ENCODE measurements around the gene UPK1B. TPM values are rescaled to one million over a fixed set of nuclear protein-coding genes. Genes with fewer than 3 reads are reported as not detected.
A peak's percentile ranks its signal among the peaks of the same experiment; 100 is the strongest.
"Not testable (repeated sequence)": the region's sequence is repeated elsewhere in the genome, so short reads cannot be mapped to it uniquely, and the experiment has no call there.

UPK1B gene
- under 0.01 TPM in 1 of 2 replicates, not detected in the other for total RNA-seq

- DNase-seq (ENCODE audit: low read depth in 2 of 2): no peak
These were observed at the start of gene UPK1B for GRCh38 chr3:119173325-119173724. TSS of gene UPK1B (plus strand) at chr3:119173598. CDS start at chr3:119186742, 13,144 bp downstream.

- no peak for DNase-seq (ENCODE audit: low read depth in 2 of 2)
These were observed 48.1 kb upstream of the UPK1B start for GRCh38 chr3:119125342-119125741.

GRCh38 chr3:119125742-119126504 lies 47.5 kb upstream of the UPK1B start:
- no peak for DNase-seq (ENCODE audit: low read depth in 2 of 2)

- DNase-seq (ENCODE audit: low read depth in 2 of 2): not testable (repeated sequence)
These were observed 43.1 kb upstream of the UPK1B start for GRCh38 chr3:119130291-119130690.

- DNase-seq (ENCODE audit: low read depth in 2 of 2): not testable (repeated sequence)
These were observed 41.1 kb upstream of the UPK1B start for GRCh38 chr3:119132291-119132690.

GRCh38 chr3:119139360-119139759 lies 34.0 kb upstream of the UPK1B start:
- not testable (repeated sequence) for DNase-seq (ENCODE audit: low read depth in 2 of 2)

GRCh38 chr3:119140466-119140865 lies 32.9 kb upstream of the UPK1B start:
- DNase-seq (ENCODE audit: low read depth in 2 of 2): no peak

- DNase-seq (ENCODE audit: low read depth in 2 of 2): no peak
These were observed 28.3 kb upstream of the UPK1B start for GRCh38 chr3:119145128-119145499.

GRCh38 chr3:119145500-119146167 lies 27.8 kb upstream of the UPK1B start, which contains the start of gene TEX55:
TSS of gene TEX55 (plus strand) at chr3:119146165. CDS start at chr3:119146190, 25 bp downstream.
- peak; percentile 33 to 41 for DNase-seq (ENCODE audit: low read depth in 2 of 2)

GRCh38 chr3:119146578-119147375 lies 26.6 kb upstream of the UPK1B start:
- no peak for DNase-seq (ENCODE audit: low read depth in 2 of 2)

GRCh38 chr3:119147494-119147893 lies 25.9 kb upstream of the UPK1B start:
- no peak for DNase-seq (ENCODE audit: low read depth in 2 of 2)

GRCh38 chr3:119148493-119149180 lies 24.8 kb upstream of the UPK1B start:
- no peak for DNase-seq (ENCODE audit: low read depth in 2 of 2)

GRCh38 chr3:119149484-119149883 lies 23.9 kb upstream of the UPK1B start:
- peak in 1 of 2 donors; percentile 42 for DNase-seq (ENCODE audit: low read depth in 2 of 2)

- DNase-seq (ENCODE audit: low read depth in 2 of 2): no peak
These were observed 16.5 kb upstream of the UPK1B start for GRCh38 chr3:119156868-119157267.

- DNase-seq (ENCODE audit: low read depth in 2 of 2): no peak
These were observed 15.4 kb upstream of the UPK1B start for GRCh38 chr3:119157971-119158370.

- no peak for DNase-seq (ENCODE audit: low read depth in 2 of 2)
These were observed 13.0 kb upstream of the UPK1B start for GRCh38 chr3:119160361-119160760.

- DNase-seq (ENCODE audit: low read depth in 2 of 2): no peak
These were observed 12.6 kb upstream of the UPK1B start for GRCh38 chr3:119160815-119161214.

- no peak for DNase-seq (ENCODE audit: low read depth in 2 of 2)
These were observed 12.2 kb upstream of the UPK1B start for GRCh38 chr3:119161240-119161639.

GRCh38 chr3:119164745-119165144 lies 8.7 kb upstream of the UPK1B start:
- DNase-seq (ENCODE audit: low read depth in 2 of 2): not testable (repeated sequence)

GRCh38 chr3:119170821-119171220 lies 2.6 kb upstream of the UPK1B start:
- no peak for DNase-seq (ENCODE audit: low read depth in 2 of 2)

All from lung microvascular endothelial cell (primary cell).